Mammary epithelial cell (primary cell): ENCODE results near the gene PNMA6E.

Experiments
- CTCF ChIP-seq, 2 donors: IDR thresholded peaks in 1 of 2; conservative IDR thresholded peaks in 1 of 2; 2 replicates each; pipeline ENCODE4 v1.5.1; 2011 to 2012; ENCODE audit warnings: inconsistent platforms in 2 of 2, low read length in 2 of 2, mild to moderate bottlenecking in 2 of 2, control low read depth in 1 of 2, low read depth in 1 of 2; ENCODE audit not compliant: insufficient read depth in 1 of 2; ENCODE audit errors: extremely low read depth in 1 of 2
- EZH2 ChIP-seq: IDR thresholded peaks from 2 replicates; pipeline ENCODE4 v1.6.1; 2012; ENCODE audit warnings: low read length, inconsistent platforms, borderline replicate concordance

DNA sequence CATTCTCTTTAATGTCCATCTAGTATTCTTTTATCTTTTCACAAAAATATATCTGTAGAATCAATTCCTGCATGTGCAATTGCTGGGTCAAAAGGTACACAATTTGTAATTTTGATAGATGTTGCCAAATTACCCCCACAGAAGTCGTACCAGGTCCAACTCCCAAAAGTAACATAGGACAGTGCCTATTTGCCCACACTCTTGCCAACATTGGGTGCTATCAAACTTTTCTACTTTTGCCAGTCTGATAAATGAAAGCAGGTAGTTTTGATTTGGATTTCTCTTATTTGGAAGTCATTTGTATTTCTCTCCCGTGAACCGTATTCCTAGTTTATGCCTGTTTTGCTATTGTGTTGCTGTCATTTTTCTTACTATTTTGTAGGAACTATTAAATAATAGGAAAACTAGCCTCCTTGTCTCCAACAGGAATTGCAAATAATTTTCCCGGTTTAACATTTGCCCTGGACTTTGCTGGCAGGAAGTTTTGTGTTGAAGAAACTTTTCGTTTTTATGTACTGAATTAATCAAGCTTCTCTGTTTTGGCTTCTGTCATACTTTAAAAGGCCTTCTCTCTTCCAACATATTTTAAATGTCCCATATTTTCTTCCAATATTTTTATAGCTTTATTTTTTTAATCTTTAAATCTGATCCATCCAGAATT lies 34.1 kb downstream of the PNMA6E start:
- TF ChIP-seq CTCF (conservative IDR thresholded peaks at IDR 0.05 in 1 of 2, IDR thresholded peaks at IDR 0.05 in 1 of 2; ENCODE audit: extremely low read depth in 1 of 2, insufficient read depth in 1 of 2, low read depth in 1 of 2, low read length in 2 of 2) (no peak), EZH2 (no peak)
